HG03354 (cell line): ENCODE results near the gene SPINDOC.

Source experiments
- ATAC-seq: cut with Tn5 transposase; IDR thresholded peaks from one replicate; pipeline ENCODE4 v1.9.1; 2021; ENCODE audit warnings: mild to moderate bottlenecking; ENCODE audit not compliant: unreplicated experiment, poor library complexity, severe bottlenecking

The SPINDOC gene

DNA sequence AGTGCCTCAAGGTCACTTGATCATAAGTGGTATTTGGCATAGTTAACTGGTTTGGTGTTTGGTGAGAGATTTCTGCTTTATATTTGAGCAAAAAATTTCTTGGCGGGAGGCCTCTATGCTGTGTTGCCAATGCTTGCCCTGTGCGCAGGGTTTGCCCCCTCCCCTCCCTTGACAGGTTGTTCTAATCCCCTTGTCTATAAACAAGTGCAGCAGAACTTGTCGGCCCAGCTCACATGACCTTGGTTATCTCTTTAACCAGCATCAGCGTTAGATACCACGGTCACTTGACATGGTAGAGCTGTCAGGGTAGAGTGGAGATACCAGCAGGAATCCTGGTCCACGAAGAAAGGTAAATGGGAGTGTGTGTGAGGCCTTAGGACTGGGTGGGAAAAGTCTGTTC lies 61.3 kb downstream of the SPINDOC start:
- no peak for ATAC-seq

DNA sequence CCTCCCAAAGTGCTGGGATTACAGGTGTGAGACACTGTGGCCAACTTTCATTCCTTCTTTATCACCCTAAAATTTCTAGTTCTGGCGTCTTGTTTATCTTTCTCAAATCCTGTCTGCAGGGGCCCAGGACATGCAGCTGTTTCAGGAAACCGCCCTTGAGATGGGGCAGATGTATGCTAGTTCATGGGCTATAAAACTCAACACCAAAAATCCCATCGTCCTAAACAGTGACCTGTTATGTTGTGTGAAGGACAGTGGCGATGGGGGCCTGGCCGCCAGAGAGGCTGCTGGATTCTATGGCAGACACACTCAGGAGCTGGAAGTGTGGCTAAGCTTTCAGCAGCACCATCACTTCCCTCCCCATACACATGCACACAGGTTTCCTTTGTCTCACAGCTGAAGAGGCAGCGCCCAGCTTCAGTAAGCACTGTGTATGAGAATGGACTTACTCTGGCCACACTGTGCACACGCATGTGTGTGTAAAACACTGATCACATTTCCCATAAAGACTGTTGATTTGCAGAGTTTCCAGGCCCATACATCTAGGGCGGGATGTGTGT lies 62.3 kb downstream of the SPINDOC start:
- ATAC-seq = no peak

DNA sequence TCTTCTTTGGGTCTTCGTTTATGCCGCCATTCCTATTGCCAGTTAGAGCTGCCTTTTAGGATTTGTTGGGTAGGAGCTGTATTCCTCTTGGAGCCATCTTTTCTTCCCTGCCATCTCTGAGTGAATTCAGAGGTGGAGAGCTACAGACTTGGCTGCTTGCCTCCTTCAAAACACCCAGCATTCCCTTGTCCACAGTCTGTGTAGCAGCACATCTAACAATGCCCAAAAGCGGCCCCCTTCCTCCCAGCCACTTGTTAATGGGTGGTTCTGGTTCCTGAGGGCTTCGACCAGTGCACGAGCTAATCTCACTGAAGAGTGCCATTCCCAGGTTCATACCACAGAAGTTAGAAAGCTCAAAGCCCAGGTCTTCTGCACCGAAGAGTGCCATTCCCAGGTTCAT lies 63.4 kb downstream of the SPINDOC start:
- ATAC-seq = no peak
